ENCODE data around the gene NPSR1.
"Not testable (repeated sequence)": the region's sequence is repeated elsewhere in the genome, so short reads cannot be mapped to it uniquely, and the experiment has no call there.

NPSR1 gene

GRCh38 chr7:34878944-34879735 lies 221.1 kb downstream of the NPSR1 start:
- not testable (repeated sequence) for DNase-seq

- DNase-seq, result no peak
These were observed 221.9 kb downstream of the NPSR1 start for GRCh38 chr7:34879871-34880270.

DNA sequence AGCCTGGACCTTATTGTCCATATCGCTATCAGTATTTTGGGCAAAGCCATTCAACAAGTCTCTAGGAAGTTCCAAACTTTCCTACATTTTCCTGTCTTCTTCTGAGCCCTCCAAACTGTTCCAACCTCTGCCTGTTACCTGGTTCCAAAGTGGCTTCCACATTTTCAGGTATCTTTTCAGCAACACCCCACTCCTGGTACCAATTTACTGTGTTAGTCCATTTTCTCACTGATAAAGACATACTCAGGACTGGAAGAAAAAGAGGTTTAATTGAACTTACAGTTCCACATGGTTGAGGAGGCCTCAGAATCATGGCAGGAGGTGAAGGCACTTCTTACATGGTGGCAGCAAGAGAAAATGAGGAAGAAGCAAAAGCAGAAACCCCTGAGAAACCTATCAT lies 225.8 kb downstream of the NPSR1 start:
- DNase-seq, result not testable (repeated sequence)

GRCh38 chr7:34886856-34887255 lies 228.8 kb downstream of the NPSR1 start:
- no peak for DNase-seq

DNA sequence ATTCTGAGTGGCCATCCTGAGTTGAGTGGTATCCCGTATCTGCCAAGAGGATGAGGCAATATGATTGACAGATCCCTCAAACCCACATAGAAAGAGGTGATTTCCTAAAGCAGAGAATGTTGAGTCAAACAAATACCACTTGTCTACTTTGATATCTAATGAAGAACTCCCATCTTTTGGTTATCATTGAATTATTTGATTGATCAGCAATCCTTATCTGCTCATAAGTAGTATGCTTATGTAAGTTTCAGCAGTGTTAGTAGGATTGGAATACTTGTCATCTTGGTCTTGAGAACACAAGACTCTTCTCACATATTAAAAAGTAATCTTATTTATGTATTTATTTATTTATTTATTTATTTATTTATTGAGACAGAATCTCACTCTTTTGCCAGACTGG lies 231.9 kb downstream of the NPSR1 start:
- no peak for DNase-seq

GRCh38 chr7:34895202-34895601 lies 237.2 kb downstream of the NPSR1 start:
- DNase-seq, result no peak

Measured in NCI-H69 (cell line).